PC-9 (cell line): ENCODE results near the gene SHROOM4.

Source experiments
- CTCF ChIP-seq: fragments of 200-600 bp; sonication (generic); conservative IDR thresholded peaks from 2 replicates; pipeline ENCODE4 v1.6.1; 2017; ENCODE audit warnings: mixed run types, antibody characterized with exemption, mild to moderate bottlenecking, moderate library complexity
- EZH2 ChIP-seq: fragments of 200-600 bp; sonication (generic); IDR thresholded peaks from 2 replicates; pipeline ENCODE4 v1.8.0; 2017; ENCODE audit warnings: antibody characterized with exemption, low read depth

- TF ChIP-seq CTCF (no peak), EZH2 (no peak)
These were observed 88.7 kb downstream of the SHROOM4 start for GRCh38 chrX:50725310-50725709.
